Right kidney (tissue), 1 donor: Measurements from ENCODE around the gene TFAP2C.
"Not testable (repeated sequence)": the region's sequence is repeated elsewhere in the genome, so short reads cannot be mapped to it uniquely, and the experiment has no call there.

Experiments
- DNase-seq: peaks from one replicate; pipeline ENCODE4 v3.0.0-alpha.2; 2016

TFAP2C gene

DNA sequence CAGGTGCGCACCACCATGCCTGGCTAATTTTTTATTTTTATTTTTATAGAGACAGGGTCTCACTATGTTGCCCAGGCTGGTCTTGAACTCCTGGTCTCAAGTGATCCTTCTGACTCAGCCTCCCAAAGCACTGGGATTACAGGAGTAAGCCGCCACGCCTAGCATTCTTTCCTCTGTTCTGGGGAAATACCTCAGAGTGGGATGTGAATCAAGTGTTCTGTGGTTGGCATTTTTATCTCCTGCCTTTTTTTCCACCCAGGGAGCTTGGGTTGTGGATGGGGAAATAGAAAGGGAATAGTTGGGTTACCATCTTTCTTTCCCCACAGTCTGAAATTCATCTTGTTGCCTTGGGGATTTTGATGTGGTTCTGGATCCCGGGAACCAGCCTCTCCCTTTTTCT, 24.1 kb downstream of the TFAP2C start:
- no peak for DNase-seq

DNA sequence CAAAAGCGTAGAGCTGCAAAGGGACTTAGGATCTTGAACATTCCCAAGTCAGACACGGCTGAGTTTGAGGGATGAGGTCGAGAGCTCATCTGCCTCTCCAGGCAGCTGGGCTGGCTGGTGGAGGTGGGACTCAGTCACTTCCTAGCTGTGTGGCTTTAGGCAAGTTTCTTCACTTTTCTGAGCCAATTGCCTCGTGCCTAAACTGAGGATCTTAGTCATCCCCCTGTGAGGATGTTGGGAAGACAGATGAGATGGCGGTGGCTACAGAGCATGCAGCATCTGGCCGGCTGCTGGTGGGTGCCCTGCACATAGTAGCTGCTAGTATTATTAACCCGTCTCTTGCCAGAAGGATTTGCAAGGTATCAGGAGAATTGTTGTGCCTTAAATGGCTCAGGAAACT, 27.5 kb downstream of the TFAP2C start:
- no peak for DNase-seq

DNA sequence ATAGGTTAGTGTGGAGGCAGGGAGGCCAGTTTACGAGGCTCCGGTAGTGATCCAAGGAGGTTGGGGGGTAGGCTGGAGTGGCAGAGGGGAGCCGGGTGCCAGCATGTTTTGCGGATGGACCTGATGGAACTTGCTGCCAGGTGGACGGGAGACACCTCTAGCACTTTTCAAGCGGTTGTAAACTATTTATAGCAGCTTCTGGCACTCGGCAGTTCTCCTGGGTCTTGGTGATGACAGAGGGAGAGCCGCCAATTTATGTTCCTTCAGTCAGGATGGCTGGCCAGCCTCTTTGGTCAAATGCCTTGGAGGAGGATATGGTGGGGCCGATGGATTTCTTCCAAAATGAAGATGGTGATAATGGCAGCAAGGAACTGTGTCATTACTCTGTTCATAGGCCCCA, 28.8 kb downstream of the TFAP2C start:
- no peak for DNase-seq

DNA sequence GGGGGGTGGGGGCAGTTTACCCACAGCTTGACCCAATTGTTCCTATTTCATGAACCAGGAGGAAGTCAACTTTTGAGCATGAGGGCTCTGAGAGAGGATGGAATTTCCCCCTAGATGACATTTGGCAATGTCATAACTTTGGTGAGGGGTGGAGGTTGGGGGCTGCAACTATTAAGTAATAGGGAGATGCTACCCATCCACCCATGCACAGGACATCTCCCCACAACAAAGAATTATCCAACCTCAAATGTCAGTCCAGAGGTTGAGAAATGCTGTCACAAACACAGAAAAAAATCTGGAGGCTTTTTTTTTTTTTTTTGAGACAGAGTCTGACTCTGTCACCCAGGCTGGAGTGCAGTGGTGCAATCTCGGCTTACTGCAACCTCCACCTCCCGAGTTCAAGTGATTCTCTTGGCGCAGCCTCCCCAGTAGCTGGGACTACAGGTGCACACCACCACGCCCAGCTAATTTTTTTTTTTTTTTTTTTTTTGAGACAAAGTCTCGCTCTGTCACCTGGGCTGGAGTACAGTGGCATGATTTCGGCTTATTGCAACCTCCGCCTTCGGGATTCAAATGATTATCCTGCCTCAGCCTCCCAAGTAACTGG, 29.3 kb downstream of the TFAP2C start:
- DNase-seq, result not testable (repeated sequence)

DNA sequence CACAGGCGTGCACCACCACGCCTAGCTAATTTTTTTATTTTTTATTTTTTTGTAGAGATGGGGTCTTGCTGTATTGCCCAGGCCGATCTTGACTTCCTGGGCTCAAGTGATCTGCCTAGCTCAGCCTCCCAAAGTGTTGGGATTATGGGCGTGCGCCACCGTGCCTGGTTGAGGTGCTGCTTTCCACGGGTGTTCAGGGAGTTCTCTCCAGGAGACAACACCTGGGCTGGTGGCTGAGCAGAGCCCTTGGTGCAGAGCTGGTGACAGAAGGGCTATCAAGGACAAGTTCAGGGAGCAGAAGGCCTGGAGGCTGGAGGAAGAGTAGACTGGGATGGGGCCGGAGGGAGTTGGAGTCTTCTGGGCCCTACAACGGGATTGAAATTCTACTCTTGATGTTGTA, 34.6 kb downstream of the TFAP2C start:
- no peak for DNase-seq

DNA sequence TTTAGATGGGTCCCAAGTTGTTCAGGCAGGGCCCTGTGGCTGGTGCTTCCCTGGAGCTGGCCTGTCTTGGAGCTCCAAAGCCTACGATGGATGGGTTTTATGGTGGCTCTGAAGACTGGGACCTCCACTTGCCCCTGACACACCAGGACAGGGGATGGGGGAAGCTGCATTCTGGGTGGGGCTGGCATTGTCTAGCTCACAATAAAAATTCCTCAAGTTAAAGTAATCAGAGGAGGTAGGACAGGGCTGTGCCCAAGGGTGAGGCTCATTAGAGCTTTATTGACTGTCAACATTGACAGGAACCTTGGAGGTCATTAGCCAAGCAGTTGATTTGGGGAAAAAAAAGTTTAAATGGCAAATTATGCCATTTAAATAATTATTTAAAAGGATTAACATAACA, 35.7 kb downstream of the TFAP2C start:
- DNase-seq, result no peak

DNA sequence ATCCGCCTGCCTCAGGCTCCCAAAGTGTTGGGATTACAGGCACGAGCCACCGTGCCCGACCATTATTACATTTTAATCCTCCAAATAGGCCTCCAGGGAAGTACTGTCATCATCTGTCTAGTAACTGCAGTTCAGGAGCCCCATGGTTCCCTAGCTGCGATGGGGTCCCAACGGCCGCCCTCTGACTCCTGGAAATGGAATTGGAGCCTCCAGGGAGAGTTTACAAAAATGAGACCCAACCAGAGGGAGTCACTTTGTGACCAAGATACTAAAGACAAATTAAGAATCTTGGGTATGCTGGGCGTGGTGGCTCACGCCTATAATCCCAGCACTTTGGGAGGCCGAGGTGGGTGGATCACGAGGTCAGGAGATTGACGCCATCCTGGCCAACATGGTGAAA, 36.7 kb downstream of the TFAP2C start:
- no peak for DNase-seq

DNA sequence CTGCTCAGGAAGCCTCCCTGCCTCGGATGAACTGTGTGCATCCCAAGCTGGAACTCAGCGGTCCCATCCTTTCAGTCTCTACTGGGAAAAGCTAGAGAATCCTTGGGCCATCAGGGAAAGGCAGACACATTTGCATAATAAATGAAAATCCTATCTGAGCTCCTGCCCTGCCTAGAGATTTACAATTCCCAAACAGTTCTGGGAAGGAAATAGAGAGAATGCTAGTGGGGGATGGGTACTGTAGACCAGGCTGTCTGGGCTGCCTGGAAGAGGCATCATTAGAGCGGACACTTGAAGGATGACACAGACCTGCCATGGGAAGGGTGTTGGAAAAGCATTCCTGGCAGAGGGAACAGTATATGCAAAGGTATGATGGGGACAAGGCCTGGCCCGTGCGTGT, 44.3 kb downstream of the TFAP2C start:
- no peak for DNase-seq

DNA sequence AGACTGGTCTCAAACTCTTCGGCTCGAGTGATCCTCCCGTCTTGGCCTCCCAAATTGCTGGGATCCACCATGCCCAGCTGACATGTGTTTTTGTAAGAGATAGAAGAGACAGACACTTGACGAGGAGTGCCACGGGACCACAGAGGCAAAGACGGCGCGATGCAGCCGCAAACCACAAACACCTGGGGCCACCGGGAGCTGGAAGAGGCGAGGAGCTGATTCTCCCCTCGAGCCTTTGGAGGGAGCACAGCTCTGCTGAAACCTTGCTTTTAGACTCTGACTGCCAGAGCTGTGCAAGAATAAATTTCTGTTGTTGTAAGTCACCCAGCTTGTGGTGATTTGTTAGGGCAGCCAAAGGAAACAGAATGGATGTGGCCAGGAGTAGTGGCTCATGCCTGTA, 46.9 kb downstream of the TFAP2C start:
- no peak for DNase-seq

DNA sequence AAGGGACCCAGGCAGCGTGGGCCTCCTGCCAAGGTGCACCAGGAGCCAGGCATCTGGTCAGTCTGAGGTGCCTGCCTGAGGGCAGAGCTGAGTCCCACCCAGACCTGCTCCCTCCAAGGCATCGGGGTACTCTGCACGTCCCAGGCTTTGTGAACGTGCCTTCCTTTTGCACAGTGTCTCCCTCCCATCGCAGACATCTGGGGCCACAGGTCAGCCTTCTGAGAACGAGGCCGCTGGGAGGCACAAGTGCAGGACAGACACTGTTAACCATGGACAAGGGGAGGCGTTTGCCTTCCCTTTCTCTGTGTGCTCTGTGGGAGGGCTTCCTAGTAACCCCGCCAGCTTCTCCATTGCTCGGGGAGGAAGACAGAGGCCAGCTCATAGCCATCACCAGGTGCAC, 47.6 kb downstream of the TFAP2C start:
- no peak for DNase-seq

DNA sequence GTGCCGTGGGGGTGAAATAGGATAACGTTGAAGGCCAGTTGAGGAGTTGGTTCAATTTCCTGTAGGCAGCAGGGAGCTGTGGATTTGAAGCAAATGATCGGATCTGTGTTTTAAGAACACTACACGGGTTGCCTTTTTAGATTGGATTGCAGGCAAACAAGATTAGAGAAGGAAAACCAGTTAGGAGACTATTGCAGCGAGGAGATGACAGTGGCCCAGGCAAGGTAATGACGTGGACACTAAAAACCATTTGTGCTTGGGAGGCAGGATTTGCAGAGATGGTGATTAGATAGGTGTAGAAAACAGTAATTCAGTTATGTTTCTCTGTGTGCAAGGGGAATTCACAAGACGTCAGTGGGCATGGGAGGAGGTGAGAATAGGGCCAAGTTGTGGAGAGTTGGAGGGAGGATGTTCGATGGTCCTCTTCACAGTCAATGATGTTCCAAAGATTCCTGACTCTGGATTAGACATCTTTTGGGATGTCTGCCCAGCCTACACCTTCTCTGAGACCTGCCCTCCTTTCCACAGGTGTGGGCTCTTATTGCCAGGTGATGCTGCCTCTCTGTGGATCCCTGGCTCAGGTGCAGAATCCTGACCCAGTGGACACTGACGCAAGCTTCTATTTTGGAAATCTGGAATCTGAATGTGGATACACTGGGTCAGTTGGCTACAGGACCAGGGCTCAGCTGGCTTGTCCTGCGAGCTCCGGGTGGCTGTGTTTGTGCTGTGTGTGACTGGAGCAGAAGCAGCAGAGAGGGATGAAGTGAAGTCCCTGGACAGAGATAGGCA, 54.2 kb downstream of the TFAP2C start:
- no peak for DNase-seq

DNA sequence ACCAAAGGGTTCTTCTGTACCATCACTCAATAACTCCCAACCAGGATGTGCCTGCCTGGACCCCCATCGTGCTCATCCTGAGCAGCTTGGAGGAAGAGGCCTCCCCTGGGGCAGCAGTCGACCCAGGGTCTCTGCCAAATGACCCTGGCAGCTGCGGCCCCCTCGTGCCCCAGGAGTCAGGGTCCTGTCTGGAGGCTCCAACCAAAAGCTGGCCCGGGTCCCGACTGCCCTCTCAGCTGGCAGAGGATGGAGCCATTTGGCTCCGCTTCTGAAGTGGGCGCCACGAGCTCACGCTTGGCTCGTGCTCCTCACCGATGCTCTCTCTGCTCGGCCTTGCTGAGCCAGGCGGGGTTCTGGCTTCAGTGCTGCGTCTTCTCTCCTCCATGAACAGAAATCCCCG, 56.8 kb downstream of the TFAP2C start:
- DNase-seq, result no peak

DNA sequence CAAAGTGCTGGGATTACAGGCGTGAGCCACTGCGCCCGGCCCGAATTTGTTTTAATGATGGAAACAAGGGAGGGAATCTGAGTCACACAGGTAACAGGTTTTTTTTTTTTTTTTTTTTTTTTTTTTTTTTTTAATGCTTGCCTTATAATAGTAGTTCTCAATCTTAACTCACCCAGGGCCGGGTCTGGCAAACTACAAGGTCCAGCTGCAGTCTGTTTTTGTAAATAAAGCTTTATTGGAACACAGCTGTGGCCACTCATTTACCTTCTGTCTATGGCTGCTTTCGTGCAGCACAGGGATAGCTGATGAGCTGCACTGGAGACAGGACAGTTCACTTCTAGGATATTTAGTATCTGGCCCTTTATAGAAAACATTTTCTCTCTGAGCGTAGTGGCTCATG, 58.0 kb downstream of the TFAP2C start:
- no peak for DNase-seq

DNA sequence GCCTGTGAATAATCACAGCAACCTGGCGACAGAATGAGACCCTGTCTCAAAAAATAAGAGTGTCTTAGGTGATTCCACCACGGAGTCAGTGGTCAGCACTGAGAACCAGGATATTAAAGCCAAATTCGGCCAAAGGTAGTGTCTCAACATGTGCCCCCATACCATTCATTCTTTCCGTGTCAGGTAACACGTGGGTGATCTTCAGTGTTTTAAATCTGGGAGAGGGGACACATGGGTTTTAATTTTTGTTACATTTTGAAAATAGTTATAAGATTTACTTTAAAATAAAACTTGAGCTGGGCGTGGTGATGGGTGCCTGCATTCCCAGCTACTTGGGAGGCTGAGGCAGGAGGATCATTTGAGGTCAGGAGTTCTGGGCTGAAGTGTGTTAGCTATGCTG, 59.0 kb downstream of the TFAP2C start:
- no peak for DNase-seq
